ENCODE data around the gene KCNIP1.

KCNIP1 gene

GRCh38 chr5:170590566-170590965, 86.7 kb downstream of the KCNIP1 start:
- Histone ChIP-seq H3K9ac (ENCODE audit: low read length) (no peak overlapping the region), H3K27ac (ENCODE audit: low read length) (no peak overlapping the region), H3K9me3 (ENCODE audit: control insufficient read depth, low read depth, low read length) (no peaks in the 10 kb centered on the region), H3K36me3 (ENCODE audit: control insufficient read depth, low read depth, low read length) (no peaks in the 10 kb centered on the region), H3K4me1 (ENCODE audit: control insufficient read depth, low read depth, low read length) (no peaks in the 10 kb centered on the region), H3K27me3 (ENCODE audit: control insufficient read depth, insufficient read depth, low read length) (no peaks in the 10 kb centered on the region), H3K4me3 (ENCODE audit: low read length) (no peak overlapping the region)

- H3K4me1 ChIP-seq (ENCODE audit: control insufficient read depth, low read depth, low read length): no peaks in the 10 kb centered on the region
- H3K9me3 ChIP-seq (ENCODE audit: control insufficient read depth, low read depth, low read length): no peaks in the 10 kb centered on the region
- H3K4me3 ChIP-seq (ENCODE audit: low read length): no peak overlapping the region
- no peaks in the 10 kb centered on the region for H3K27me3 ChIP-seq (ENCODE audit: control insufficient read depth, insufficient read depth, low read length)
- no peak overlapping the region for H3K27ac ChIP-seq (ENCODE audit: low read length)
- no peak overlapping the region for H3K9ac ChIP-seq (ENCODE audit: low read length)
- no peaks in the 10 kb centered on the region for H3K36me3 ChIP-seq (ENCODE audit: control insufficient read depth, low read depth, low read length)
These were observed 87.2 kb downstream of the KCNIP1 start for GRCh38 chr5:170591054-170591453.

- Histone ChIP-seq H3K9me3 (ENCODE audit: control insufficient read depth, low read depth, low read length) (no peaks in the 10 kb centered on the region), H3K27ac (ENCODE audit: low read length) (no peak overlapping the region), H3K4me3 (ENCODE audit: low read length) (no peak overlapping the region), H3K4me1 (ENCODE audit: control insufficient read depth, low read depth, low read length) (no peaks in the 10 kb centered on the region), H3K27me3 (ENCODE audit: control insufficient read depth, insufficient read depth, low read length) (no peaks in the 10 kb centered on the region), H3K36me3 (ENCODE audit: control insufficient read depth, low read depth, low read length) (no peaks in the 10 kb centered on the region), H3K9ac (ENCODE audit: low read length) (no peak overlapping the region)
These were observed 92.7 kb downstream of the KCNIP1 start for GRCh38 chr5:170596482-170597044.

GRCh38 chr5:170597109-170597751, 93.4 kb downstream of the KCNIP1 start:
- no peaks in the 10 kb centered on the region for H3K4me1 ChIP-seq (ENCODE audit: control insufficient read depth, low read depth, low read length)
- H3K9me3 ChIP-seq (ENCODE audit: control insufficient read depth, low read depth, low read length): no peaks in the 10 kb centered on the region
- H3K36me3 ChIP-seq (ENCODE audit: control insufficient read depth, low read depth, low read length): no peaks in the 10 kb centered on the region
- H3K9ac ChIP-seq (ENCODE audit: low read length): no peak overlapping the region
- H3K4me3 ChIP-seq (ENCODE audit: low read length): no peak overlapping the region
- no peak overlapping the region for H3K27ac ChIP-seq (ENCODE audit: low read length)
- H3K27me3 ChIP-seq (ENCODE audit: control insufficient read depth, insufficient read depth, low read length): no peaks in the 10 kb centered on the region

GRCh38 chr5:170597872-170598271, 94.1 kb downstream of the KCNIP1 start:
- Histone ChIP-seq H3K27ac (ENCODE audit: low read length) (no peak overlapping the region), H3K27me3 (ENCODE audit: control insufficient read depth, insufficient read depth, low read length) (no peaks in the 10 kb centered on the region), H3K36me3 (ENCODE audit: control insufficient read depth, low read depth, low read length) (no peaks in the 10 kb centered on the region), H3K9ac (ENCODE audit: low read length) (no peak overlapping the region), H3K4me1 (ENCODE audit: control insufficient read depth, low read depth, low read length) (no peaks in the 10 kb centered on the region), H3K4me3 (ENCODE audit: low read length) (no peak overlapping the region), H3K9me3 (ENCODE audit: control insufficient read depth, low read depth, low read length) (no peaks in the 10 kb centered on the region)

- H3K27me3 ChIP-seq (ENCODE audit: control insufficient read depth, insufficient read depth, low read length): peaks cover 6% of the 10 kb centered on the region
- H3K27ac ChIP-seq (ENCODE audit: low read length): no peak overlapping the region
- no peaks in the 10 kb centered on the region for H3K4me1 ChIP-seq (ENCODE audit: control insufficient read depth, low read depth, low read length)
- no peaks in the 10 kb centered on the region for H3K9me3 ChIP-seq (ENCODE audit: control insufficient read depth, low read depth, low read length)
- no peaks in the 10 kb centered on the region for H3K36me3 ChIP-seq (ENCODE audit: control insufficient read depth, low read depth, low read length)
- H3K4me3 ChIP-seq (ENCODE audit: low read length): no peak overlapping the region
- H3K9ac ChIP-seq (ENCODE audit: low read length): no peak overlapping the region
These were observed 95.9 kb downstream of the KCNIP1 start for GRCh38 chr5:170599756-170600155.

GRCh38 chr5:170601619-170602018, 97.8 kb downstream of the KCNIP1 start:
- Histone ChIP-seq H3K27me3 (ENCODE audit: control insufficient read depth, insufficient read depth, low read length) (peaks cover 6% of the 10 kb centered on the region), H3K4me1 (ENCODE audit: control insufficient read depth, low read depth, low read length) (no peaks in the 10 kb centered on the region), H3K4me3 (ENCODE audit: low read length) (no peak overlapping the region), H3K9me3 (ENCODE audit: control insufficient read depth, low read depth, low read length) (no peaks in the 10 kb centered on the region), H3K36me3 (ENCODE audit: control insufficient read depth, low read depth, low read length) (no peaks in the 10 kb centered on the region), H3K27ac (ENCODE audit: low read length) (no peak overlapping the region), H3K9ac (ENCODE audit: low read length) (no peak overlapping the region)

- no peaks in the 10 kb centered on the region for H3K4me1 ChIP-seq (ENCODE audit: control insufficient read depth, low read depth, low read length)
- no peaks in the 10 kb centered on the region for H3K9me3 ChIP-seq (ENCODE audit: control insufficient read depth, low read depth, low read length)
- peaks cover 6% of the 10 kb centered on the region for H3K27me3 ChIP-seq (ENCODE audit: control insufficient read depth, insufficient read depth, low read length)
- H3K27ac ChIP-seq (ENCODE audit: low read length): no peak overlapping the region
- H3K9ac ChIP-seq (ENCODE audit: low read length): no peak overlapping the region
- H3K4me3 ChIP-seq (ENCODE audit: low read length): no peak overlapping the region
- H3K36me3 ChIP-seq (ENCODE audit: control insufficient read depth, low read depth, low read length): no peaks in the 10 kb centered on the region
These were observed 99.3 kb downstream of the KCNIP1 start for GRCh38 chr5:170603109-170603508.

- H3K9me3 ChIP-seq (ENCODE audit: control insufficient read depth, low read depth, low read length): no peaks in the 10 kb centered on the region
- peaks cover 6% of the 10 kb centered on the region for H3K27me3 ChIP-seq (ENCODE audit: control insufficient read depth, insufficient read depth, low read length)
- no peak overlapping the region for H3K27ac ChIP-seq (ENCODE audit: low read length)
- no peaks in the 10 kb centered on the region for H3K4me1 ChIP-seq (ENCODE audit: control insufficient read depth, low read depth, low read length)
- H3K4me3 ChIP-seq (ENCODE audit: low read length): no peak overlapping the region
- no peak overlapping the region for H3K9ac ChIP-seq (ENCODE audit: low read length)
- H3K36me3 ChIP-seq (ENCODE audit: control insufficient read depth, low read depth, low read length): no peaks in the 10 kb centered on the region
These were observed 100.1 kb downstream of the KCNIP1 start for GRCh38 chr5:170603578-170604565.

GRCh38 chr5:170606941-170607340, 103.1 kb downstream of the KCNIP1 start:
- Histone ChIP-seq H3K9ac (ENCODE audit: low read length) (no peak overlapping the region), H3K4me3 (ENCODE audit: low read length) (no peak overlapping the region), H3K4me1 (ENCODE audit: control insufficient read depth, low read depth, low read length) (peaks cover 5% of the 10 kb centered on the region), H3K27me3 (ENCODE audit: control insufficient read depth, insufficient read depth, low read length) (peaks cover 17% of the 10 kb centered on the region), H3K27ac (ENCODE audit: low read length) (no peak overlapping the region), H3K9me3 (ENCODE audit: control insufficient read depth, low read depth, low read length) (no peaks in the 10 kb centered on the region), H3K36me3 (ENCODE audit: control insufficient read depth, low read depth, low read length) (no peaks in the 10 kb centered on the region)

GRCh38 chr5:170611449-170612090, 107.8 kb downstream of the KCNIP1 start:
- Histone ChIP-seq H3K27ac (ENCODE audit: low read length) (no peak overlapping the region), H3K9ac (ENCODE audit: low read length) (no peak overlapping the region), H3K9me3 (ENCODE audit: control insufficient read depth, low read depth, low read length) (no peaks in the 10 kb centered on the region), H3K4me1 (ENCODE audit: control insufficient read depth, low read depth, low read length) (peaks cover 24% of the 10 kb centered on the region), H3K36me3 (ENCODE audit: control insufficient read depth, low read depth, low read length) (no peaks in the 10 kb centered on the region), H3K4me3 (ENCODE audit: low read length) (no peak overlapping the region), H3K27me3 (ENCODE audit: control insufficient read depth, insufficient read depth, low read length) (peaks cover 16% of the 10 kb centered on the region)

Data from iPS-18a (cell line).